GM12891 (cell line): Measurements from ENCODE around the gene FXR2.
"Not testable (repeated sequence)": the region's sequence is repeated elsewhere in the genome, so short reads cannot be mapped to it uniquely, and the experiment has no call there.

Source experiments
- DNase-seq: peaks from one replicate; pipeline ENCODE4 v3.0.0; 2011; ENCODE audit warnings: low spot score; ENCODE audit not compliant: insufficient read length
- FAIRE-seq: peaks from 2 replicates; lab custom pipeline; 2011; peaks lifted over from hg19 to GRCh38; lab: Jason Lieb, UNC
- PAX5 ChIP-seq: IDR thresholded peaks from 2 replicates; pipeline ENCODE4 v1.6.1; 2011; ENCODE audit warnings: low read length, moderate library complexity, mild to moderate bottlenecking; ENCODE audit not compliant: insufficient read depth, severe bottlenecking
- POLR2A ChIP-seq: IDR thresholded peaks from 2 replicates; pipeline ENCODE4 v1.6.1; 2011; ENCODE audit warnings: low read depth, low read length, control low read depth
- POLR2AphosphoS5 ChIP-seq: IDR thresholded peaks from 2 replicates; pipeline ENCODE4 v1.6.1; 2011; ENCODE audit warnings: low read depth, low read length, control low read depth
- POU2F2 ChIP-seq: IDR thresholded peaks from 2 replicates; pipeline ENCODE4 v1.6.1; 2011; ENCODE audit warnings: low read depth, mild to moderate bottlenecking, control low read depth, low read length, moderate library complexity
- SPI1 ChIP-seq: IDR thresholded peaks from 2 replicates; pipeline ENCODE4 v1.6.1; 2011; ENCODE audit warnings: low read depth, low read length, control low read depth
- TAF1 ChIP-seq: IDR thresholded peaks from 2 replicates; pipeline ENCODE4 v1.6.1; 2011; ENCODE audit warnings: low read depth, low read length, control low read depth

FXR2 gene

DNA sequence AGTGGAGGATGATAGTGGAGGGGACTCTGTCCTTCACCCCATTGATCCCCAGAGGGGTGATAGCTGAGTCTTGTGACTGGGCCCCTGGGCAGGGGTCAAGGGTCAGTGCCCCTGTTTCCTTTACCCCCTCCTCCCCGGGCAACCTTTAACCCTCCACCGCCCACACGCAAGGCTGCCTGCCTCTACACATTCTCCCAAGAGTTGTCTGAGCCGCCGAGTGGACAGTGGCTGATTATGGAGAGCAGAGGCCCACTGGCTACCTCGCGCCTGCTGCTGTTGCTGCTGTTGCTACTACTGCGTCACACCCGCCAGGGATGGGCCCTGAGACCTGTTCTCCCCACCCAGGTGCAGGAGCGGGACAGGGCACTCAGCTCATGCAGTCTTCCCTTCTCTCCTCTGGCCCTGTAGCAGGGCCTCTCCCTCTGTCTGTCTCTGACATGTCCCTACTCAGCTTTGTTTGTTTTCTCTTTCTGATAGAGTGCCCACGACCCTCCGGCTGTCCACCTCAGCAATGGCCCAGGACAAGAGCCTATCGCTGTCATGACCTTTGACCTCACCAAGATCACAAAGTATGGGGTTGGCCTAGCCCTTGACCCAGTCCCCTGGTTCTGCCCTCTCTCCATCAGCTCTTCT lies 15.4 kb upstream of the FXR2 start, which contains the start of gene SHBG:
Gene SHBG, plus strand, starts transcription at position 197 of the 633 bp plus-strand sequence. Its CDS starts 38 bp downstream, at position 235.
- FAIRE-seq (no peak), DNase-seq (no peak)
- TF ChIP-seq SPI1 (no peak), POU2F2 (no peak), POLR2AphosphoS5 (no peak), TAF1 (no peak), POLR2A (no peak), PAX5 (no peak)

DNA sequence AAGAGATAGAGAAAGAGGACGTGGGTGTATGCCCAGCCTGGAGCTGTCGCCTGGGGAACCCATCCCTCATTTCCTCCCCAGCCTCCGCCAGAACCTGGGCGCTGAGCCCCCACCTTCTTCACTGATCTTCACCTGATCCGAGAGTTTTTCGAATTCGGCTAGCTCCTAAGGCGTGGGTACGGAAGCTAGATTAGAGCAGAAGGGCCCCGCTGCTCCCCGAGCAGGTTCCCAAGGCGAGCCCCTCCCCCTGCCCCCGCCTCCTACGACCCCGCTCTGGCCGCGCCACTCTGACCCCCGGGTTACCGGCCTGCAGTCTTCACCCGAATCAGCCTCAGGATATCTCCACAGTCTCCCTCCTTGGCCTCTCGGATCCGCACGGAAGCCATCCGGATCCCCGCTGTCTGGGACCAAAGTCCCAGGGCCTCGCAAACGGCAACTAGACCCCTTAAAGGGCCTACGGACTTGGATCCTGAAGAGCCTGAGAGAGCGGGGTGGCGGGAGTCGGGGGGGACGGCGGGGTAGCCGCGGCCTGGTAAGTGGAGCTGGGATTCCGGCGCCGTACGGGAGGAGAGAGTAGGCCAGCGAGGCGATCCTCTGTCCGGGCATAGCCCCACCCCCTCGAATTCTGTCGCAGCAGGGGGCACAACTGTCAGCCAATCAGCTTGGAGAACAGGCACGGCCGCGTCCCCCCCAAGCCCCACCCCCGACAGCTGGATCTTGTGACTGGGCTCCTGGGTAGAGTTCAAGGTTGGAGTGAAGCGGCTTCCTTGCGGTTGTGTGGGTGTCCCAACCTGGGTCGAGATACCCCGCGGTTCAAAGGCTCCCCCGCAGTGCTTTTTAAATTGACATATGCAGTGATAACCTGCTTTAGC lies 12.8 kb upstream of the FXR2 start, which contains the start of gene SAT2:
Gene SAT2, minus strand, starts transcription at position 572 of the 872 bp plus-strand sequence. Its CDS starts 186 bp downstream, at position 386.
- FAIRE-seq (peak; percentile 98), DNase-seq (peak; percentile 97)
- TF ChIP-seq POLR2A, result peak; percentile 49; the same call in 1 of the 2 replicates
- TF ChIP-seq TAF1, result no peak

DNA sequence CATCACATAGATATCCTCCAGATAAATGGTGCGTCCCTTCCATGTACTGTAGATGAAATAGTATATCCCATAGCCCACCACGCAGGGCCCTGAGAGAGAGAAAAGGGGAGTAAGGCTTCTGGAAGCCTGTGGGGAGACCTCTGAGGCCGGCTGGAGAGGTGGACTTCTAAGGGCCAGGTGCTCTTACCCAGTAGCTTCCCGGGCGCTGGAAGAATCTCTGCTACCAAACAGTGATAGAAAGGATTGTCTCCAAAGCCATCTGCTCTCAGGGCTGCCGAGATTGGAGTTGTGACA lies 12.2 kb upstream of the FXR2 start:
- FAIRE-seq (no peak), DNase-seq (no peak)
- TF ChIP-seq PAX5 (no peak), TAF1 (no peak), POLR2A (no peak), POU2F2 (no peak), POLR2AphosphoS5 (no peak), SPI1 (no peak)

DNA sequence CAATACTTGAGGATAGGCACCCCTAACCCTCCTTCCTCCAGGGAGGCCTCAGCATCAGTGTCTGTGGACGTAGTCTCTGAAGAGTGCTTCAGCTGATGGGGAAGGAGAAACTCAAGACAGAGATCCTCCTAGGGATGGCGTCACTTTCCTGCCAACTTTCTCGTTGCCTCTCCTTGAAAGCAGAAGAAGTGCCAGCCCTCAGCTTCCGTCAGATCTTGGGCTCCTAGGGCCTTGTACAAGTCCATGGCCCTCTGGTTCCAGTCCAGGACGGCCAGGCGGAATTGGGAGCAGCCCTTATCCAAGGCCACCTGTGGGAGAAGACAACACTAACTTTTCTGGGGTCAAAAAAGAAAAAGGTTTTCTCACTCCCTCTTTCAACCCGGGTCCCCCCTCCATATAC lies 11.6 kb upstream of the FXR2 start:
- FAIRE-seq (no peak), DNase-seq (no peak)
- no peak for TF ChIP-seq POLR2AphosphoS5
- TF ChIP-seq PAX5, result no peak

DNA sequence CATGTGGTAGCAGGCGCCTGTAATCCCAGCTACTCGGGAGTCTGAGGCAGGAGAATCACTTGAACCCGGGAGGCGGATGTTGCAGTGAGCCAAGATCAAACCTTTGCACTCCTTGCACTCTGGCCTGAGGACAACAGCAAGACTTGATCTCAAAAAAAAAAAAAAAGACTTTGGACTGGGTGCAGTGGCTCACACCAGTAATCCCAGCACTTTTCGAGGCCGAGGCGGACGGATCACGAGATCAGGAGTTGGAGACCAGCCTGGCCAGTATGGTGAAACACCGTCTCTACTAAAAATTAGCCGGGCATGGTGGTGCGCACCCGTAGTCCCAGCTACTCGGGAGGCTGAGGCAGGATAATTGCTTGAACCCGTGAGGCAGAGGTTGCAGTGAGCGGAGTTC lies 11.1 kb upstream of the FXR2 start:
- not testable (repeated sequence) for DNase-seq, FAIRE-seq

DNA sequence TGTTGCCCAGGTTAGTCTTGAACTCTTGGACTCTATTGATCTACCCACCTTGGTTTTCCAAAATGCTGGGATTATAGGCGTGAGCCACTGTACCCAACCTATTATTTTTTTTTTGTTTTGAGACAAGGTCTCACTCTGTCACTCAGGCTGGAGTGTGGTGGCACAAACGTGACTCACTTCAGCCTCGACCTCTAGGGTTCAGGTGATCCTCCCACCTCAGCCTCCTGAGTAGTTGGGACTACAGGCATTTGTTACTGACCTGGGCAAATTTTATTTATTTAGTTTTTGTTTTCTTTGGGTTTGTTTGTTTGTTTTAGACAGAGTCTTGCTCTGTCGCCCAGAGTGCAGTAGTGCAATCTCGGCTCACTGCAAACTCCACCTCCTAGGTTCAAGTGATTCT lies 9.0 kb upstream of the FXR2 start:
- DNase-seq (no peak), FAIRE-seq (no peak)
- no peak for TF ChIP-seq SPI1
- no peak for TF ChIP-seq POLR2AphosphoS5
- no peak for TF ChIP-seq POU2F2
- TF ChIP-seq TAF1, result no peak
- TF ChIP-seq POLR2A, result no peak
- no peak for TF ChIP-seq PAX5

DNA sequence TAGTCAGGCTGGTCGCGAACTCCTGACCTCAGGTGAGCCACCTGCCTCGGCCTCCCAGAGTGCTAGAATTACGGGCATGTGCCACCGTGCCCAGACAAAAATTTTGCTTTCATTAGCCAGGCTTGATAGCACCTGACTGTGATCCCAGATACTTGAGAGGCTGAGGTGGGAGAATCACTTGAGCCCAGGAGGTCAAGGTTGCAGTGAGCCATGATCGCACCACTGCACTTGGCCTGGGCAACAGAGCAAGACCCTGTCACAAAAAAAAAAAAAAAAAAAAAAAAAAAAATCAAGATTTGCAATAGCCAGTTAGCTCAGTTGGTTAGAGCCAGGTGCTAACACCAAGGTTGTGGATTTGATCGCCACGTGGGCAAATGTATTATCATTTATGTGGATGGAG lies 6.1 kb upstream of the FXR2 start:
- TF ChIP-seq SPI1 (no peak), POLR2AphosphoS5 (no peak), TAF1 (no peak), POLR2A (no peak), POU2F2 (no peak), PAX5 (no peak)
- no peak for DNase-seq
- FAIRE-seq, result no peak

DNA sequence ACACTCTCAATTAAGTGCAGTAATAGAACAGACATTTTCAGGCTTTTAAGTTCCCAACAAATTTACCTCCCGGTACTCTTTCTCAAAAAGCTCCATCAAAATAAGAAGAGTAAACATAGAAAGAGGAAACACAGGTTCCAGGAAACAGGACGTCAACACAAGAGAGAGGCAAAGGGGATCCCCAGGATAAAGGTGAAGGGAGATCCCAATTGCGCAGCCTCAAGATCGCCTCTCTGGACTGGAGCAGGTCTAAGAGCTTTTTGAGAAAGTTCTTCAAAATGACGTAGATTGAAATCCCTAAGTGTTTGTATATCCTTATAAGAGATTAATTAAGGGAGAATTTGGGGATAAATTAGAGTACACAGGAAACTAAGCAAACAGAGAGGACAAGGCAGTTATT lies 3.9 kb upstream of the FXR2 start:
- FAIRE-seq (no peak), DNase-seq (no peak)
- no peak for TF ChIP-seq POLR2A
- TF ChIP-seq TAF1, result no peak
- no peak for TF ChIP-seq PAX5
- TF ChIP-seq POU2F2, result no peak
- TF ChIP-seq POLR2AphosphoS5, result no peak
- TF ChIP-seq SPI1, result no peak

DNA sequence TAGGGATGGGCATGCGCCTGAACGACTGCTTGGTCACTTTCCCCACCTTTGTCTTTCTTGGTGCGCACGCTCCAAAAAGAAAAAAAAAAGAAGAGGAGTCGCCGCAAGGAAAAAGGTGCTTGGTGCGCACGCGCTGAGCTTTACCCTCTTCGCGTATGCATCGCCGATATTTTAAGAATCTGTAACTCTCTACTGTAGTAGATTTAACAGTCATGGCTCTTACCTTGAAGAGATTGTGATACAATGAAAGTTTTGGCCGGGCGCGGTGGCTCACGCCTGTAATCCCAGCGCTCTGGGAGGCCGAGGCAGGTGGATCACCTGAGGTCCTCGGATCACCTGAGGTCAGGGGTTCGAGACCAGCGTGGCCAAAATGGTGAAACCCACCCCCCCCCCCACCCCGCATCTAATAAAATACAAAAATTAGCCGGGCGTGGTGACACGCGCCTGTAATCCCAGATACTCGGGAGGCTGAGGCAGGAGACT lies 609 bp upstream of the FXR2 start:
- no peak for DNase-seq
- FAIRE-seq, result no peak
- no peak for TF ChIP-seq POLR2AphosphoS5
- no peak for TF ChIP-seq POU2F2
- no peak for TF ChIP-seq POLR2A
- no peak for TF ChIP-seq SPI1
- no peak for TF ChIP-seq PAX5
- no peak for TF ChIP-seq TAF1

DNA sequence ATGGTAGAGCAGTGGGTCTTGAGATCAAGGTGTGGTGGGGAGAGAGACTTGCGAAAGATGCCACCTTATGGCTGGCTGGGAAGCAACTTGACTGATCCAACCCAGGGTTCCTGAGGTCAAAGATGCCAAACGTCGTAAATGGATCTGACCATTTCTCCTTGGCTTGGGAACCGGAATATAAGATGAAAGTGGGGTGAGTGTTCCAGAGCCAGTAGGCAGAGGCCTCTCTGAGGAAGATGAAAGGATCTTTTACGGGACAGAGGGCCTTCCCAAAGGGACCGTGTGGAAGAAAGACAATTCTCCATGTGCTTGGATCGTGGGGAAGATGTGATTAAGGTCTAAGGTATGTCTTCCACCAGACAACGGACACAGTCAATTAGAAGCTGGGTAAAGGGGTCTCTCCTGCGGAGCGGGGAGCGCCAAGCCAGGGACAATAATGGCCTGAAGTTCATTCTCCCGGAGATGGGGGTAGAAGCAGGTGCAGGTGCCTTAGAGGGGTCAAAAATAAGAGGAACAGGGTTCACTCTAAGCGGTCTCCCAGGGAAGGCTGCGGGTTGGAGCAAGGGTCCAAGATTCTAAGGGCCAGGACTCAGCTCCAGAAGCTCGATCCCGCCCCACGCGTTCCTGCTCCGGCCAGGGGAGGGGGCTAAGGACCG lies 800 bp downstream of the FXR2 start:
- DNase-seq, result no peak
- peak; percentile 65 for FAIRE-seq
- TF ChIP-seq TAF1 (no peak), POU2F2 (no peak), POLR2A (no peak), PAX5 (no peak), POLR2AphosphoS5 (no peak), SPI1 (no peak)
